Measurements from ENCODE around the gene PCDHGB5.
"Not testable (repeated sequence)": the region's sequence is repeated elsewhere in the genome, so short reads cannot be mapped to it uniquely, and the experiment has no call there.

Gene PCDHGB5

DNA sequence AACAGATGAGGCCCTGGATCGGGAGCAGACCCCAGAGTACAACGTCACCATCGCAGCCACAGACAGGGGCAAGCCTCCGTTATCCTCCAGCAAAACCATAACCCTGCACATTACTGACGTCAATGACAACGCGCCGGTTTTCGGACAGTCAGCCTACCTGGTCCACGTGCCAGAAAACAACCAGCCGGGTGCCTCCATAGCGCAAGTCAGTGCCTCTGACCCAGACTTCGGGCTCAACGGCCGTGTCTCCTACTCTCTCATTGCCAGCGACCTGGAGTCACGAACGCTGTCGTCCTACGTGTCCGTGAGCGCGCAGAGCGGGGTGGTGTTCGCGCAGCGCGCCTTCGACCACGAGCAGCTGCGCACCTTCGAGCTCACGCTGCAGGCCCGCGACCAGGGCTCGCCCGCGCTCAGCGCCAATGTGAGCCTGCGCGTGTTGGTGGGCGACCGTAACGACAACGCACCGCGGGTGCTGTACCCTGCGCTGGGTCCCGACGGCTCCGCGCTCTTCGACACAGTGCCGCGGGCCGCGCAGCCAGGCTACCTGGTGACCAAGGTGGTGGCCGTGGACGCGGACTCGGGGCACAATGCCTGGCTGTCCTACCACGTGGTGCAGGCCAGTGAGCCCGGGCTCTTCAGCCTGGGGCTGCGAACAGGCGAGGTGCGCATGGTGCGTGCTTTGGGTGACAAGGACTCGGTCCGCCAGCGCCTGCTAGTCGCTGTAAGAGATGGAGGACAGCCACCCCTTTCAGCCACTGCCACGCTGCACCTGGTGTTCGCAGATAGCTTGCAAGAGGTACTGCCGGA is 21.5 kb downstream of the PCDHGB5 start:
- no peaks in the 10 kb centered on the region for H3K36me3 ChIP-seq (ENCODE audit: control insufficient read depth, insufficient read depth, low read length, severe bottlenecking)
- no peak overlapping the region for H3K9ac ChIP-seq (ENCODE audit: low read length)
- H3K9me3 ChIP-seq (ENCODE audit: control insufficient read depth, low read length), result peaks cover 45% of the 10 kb centered on the region
- DNase-seq (ENCODE audit: low read depth), result no peak
- peak overlapping the region; percentile 4 for H3K4me3 ChIP-seq (ENCODE audit: low read length)
- no peaks in the 10 kb centered on the region for H3K4me1 ChIP-seq (ENCODE audit: control insufficient read depth, insufficient read depth, low read length)
- no peaks in the 10 kb centered on the region for H3K27me3 ChIP-seq (replicated peaks; ENCODE audit: control insufficient read depth, insufficient read depth, low read length)

DNA sequence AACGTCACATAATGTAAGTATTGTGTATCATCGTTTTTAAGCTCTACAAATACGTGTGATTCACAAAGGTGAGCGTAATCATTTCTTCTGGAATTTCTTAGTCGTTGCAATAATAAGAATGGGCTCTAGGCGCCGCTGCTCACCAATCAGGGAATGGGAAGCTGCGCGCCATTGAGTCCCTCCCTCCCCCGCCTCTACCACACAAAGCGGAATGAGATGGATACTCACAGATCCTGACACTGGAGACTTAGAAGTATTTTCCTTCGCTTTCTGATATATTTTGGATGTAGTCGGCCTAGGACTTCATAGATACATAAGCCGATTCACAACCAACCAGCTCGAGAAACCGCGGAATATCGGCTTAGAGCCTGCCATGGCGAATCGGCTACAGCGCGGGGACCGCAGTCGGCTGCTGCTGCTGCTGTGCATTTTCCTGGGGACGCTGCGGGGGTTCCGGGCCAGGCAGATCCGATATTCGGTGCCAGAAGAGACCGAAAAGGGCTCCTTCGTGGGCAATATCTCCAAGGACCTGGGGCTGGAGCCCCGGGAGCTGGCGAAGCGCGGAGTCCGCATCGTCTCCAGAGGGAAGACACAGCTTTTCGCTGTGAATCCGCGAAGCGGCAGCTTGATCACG is 23.2 kb downstream of the PCDHGB5 start, which contains the start of gene PCDHGA11:
Gene PCDHGA11 (plus strand): TSS at position 197 of the 634 bp plus-strand sequence. CDS start 177 bp downstream, at position 374.
- H3K4me3 ChIP-seq (ENCODE audit: low read length), result peak within 1 kb of the TSS; percentile 84
- DNase-seq (ENCODE audit: low read depth), result peak; percentile 50

DNA sequence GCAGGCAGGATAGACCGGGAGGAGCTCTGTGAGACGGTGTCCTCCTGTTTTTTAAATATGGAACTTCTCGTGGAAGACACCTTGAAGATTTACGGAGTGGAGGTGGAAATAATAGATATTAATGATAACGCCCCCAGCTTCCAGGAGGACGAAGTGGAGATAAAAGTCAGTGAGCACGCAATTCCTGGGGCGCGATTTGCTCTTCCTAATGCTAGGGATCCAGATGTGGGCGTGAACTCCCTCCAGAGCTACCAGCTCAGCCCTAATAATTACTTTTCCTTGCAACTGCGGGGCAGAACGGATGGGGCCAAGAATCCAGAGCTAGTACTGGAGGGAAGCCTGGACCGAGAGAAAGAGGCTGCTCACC is 23.7 kb downstream of the PCDHGB5 start:
- Histone ChIP-seq H3K4me1 (ENCODE audit: control insufficient read depth, insufficient read depth, low read length) (no peaks in the 10 kb centered on the region), H3K4me3 (ENCODE audit: low read length) (peak overlapping the region; percentile 84), H3K36me3 (ENCODE audit: control insufficient read depth, insufficient read depth, low read length, severe bottlenecking) (no peaks in the 10 kb centered on the region), H3K9ac (ENCODE audit: low read length) (peak overlapping the region; percentile 70), H3K9me3 (ENCODE audit: control insufficient read depth, low read length) (peaks cover 44% of the 10 kb centered on the region), H3K27me3 (replicated peaks; ENCODE audit: control insufficient read depth, insufficient read depth, low read length) (no peaks in the 10 kb centered on the region)
- DNase-seq (ENCODE audit: low read depth), result no peak

More for the DNA sequence above, 23.2 kb downstream of the PCDHGB5 start, which contains the start of gene PCDHGA11:
- Histone ChIP-seq H3K9ac (ENCODE audit: low read length) (peak within 1 kb of the TSS; percentile 70), H3K27me3 (replicated peaks; ENCODE audit: control insufficient read depth, insufficient read depth, low read length) (no peaks in the 10 kb centered on the region), H3K9me3 (ENCODE audit: control insufficient read depth, low read length) (peaks cover 44% of the 10 kb centered on the region), H3K4me1 (ENCODE audit: control insufficient read depth, insufficient read depth, low read length) (no peaks in the 10 kb centered on the region), H3K36me3 (ENCODE audit: control insufficient read depth, insufficient read depth, low read length, severe bottlenecking) (no peaks in the 10 kb centered on the region)

DNA sequence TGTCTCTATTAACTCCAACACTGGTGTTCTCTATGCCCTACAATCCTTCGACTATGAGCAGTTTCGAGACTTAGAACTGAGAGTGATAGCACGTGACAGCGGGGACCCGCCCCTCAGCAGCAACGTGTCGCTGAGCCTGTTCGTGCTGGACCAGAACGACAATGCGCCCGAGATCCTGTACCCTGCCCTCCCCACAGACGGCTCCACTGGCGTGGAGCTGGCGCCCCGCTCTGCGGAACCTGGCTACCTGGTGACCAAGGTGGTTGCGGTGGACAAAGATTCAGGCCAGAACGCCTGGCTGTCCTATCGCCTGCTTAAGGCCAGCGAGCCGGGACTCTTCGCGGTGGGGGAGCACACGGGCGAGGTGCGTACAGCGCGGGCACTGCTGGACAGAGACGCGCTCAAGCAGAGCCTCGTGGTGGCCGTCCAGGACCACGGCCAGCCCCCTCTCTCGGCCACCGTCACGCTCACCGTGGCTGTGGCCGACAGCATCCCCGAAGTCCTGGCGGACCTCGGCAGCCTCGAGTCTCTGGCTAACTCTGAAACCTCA is 25.1 kb downstream of the PCDHGB5 start:
- Histone ChIP-seq H3K9ac (ENCODE audit: low read length) (no peak overlapping the region), H3K36me3 (ENCODE audit: control insufficient read depth, insufficient read depth, low read length, severe bottlenecking) (peaks cover 6% of the 10 kb centered on the region), H3K4me1 (ENCODE audit: control insufficient read depth, insufficient read depth, low read length) (no peaks in the 10 kb centered on the region), H3K4me3 (ENCODE audit: low read length) (peak overlapping the region; percentile 52), H3K9me3 (ENCODE audit: control insufficient read depth, low read length) (peaks cover 55% of the 10 kb centered on the region), H3K27me3 (replicated peaks; ENCODE audit: control insufficient read depth, insufficient read depth, low read length) (no peaks in the 10 kb centered on the region)
- no peak for DNase-seq (ENCODE audit: low read depth)

DNA sequence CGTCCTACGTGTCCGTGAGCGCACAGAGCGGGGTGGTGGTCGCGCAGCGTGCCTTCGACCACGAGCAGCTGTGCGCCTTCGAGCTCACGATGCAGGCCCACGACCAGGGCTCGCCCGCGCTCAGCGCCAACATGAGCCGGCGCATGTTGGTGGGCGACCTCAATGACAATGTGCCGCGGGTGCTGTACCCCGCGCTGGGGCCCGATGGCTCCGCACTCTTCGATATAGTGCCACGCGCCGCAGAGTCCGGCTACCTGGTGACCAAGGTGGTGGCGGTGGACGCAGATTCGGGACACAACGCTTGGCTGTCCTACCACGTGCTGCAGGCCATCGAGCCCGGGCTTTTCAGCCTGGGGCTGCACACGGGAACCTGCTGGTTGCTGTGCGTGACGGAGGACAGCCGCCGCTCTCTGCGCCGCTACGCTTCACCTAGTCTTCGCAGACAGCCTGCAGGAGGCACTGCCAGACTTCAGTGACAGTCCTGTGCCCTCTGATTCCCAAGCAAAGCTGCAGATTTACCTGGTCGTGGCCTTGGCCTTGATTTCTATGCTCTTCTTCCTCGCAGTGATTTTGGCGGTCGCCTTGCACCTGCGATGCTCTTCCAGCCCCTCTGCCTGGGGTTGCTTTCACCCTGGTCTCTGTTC is 30.2 kb downstream of the PCDHGB5 start:
- peaks cover 16% of the 10 kb centered on the region for H3K4me1 ChIP-seq (ENCODE audit: control insufficient read depth, insufficient read depth, low read length)
- H3K27me3 ChIP-seq (replicated peaks; ENCODE audit: control insufficient read depth, insufficient read depth, low read length), result no peaks in the 10 kb centered on the region
- no peak overlapping the region for H3K4me3 ChIP-seq (ENCODE audit: low read length)
- no peak overlapping the region for H3K9ac ChIP-seq (ENCODE audit: low read length)
- no peak for DNase-seq (ENCODE audit: low read depth)
- H3K36me3 ChIP-seq (ENCODE audit: control insufficient read depth, insufficient read depth, low read length, severe bottlenecking), result peaks cover 12% of the 10 kb centered on the region
- peaks cover 35% of the 10 kb centered on the region for H3K9me3 ChIP-seq (ENCODE audit: control insufficient read depth, low read length)

DNA sequence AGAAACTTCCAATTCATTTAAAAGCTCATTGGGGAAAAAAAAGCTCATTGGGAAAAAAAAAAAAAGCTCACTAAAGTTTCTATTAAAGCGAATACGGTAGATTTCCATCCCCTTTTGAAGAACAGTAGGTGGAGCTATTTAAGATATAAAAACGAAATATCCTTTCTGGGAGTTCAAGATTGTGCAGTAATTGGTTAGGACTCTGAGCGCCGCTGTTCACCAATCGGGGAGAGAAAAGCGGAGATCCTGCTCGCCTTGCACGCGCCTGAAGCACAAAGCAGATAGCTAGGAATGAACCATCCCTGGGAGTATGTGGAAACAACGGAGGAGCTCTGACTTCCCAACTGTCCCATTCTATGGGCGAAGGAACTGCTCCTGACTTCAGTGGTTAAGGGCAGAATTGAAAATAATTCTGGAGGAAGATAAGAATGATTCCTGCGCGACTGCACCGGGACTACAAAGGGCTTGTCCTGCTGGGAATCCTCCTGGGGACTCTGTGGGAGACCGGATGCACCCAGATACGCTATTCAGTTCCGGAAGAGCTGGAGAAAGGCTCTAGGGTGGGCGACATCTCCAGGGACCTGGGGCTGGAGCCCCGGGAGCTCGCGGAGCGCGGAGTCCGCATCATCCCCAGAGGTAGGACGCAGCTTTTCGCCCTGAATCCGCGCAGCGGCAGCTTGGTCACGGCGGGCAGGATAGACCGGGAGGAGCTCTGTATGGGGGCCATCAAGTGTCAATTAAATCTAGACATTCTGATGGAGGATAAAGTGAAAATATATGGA is 32.8 kb downstream of the PCDHGB5 start, which contains the start of gene PCDHGA12:
Gene PCDHGA12 (plus strand): TSS at position 176 of the 782 bp plus-strand sequence. CDS start 253 bp downstream, at position 429.
- H3K9ac ChIP-seq (ENCODE audit: low read length), result peak within 1 kb of the TSS; percentile 83
- DNase-seq (ENCODE audit: low read depth), result peak; percentile 36
- H3K27me3 ChIP-seq (replicated peaks; ENCODE audit: control insufficient read depth, insufficient read depth, low read length), result no peaks in the 10 kb centered on the region
- peak within 1 kb of the TSS; percentile 85 for H3K4me3 ChIP-seq (ENCODE audit: low read length)
- H3K36me3 ChIP-seq (ENCODE audit: control insufficient read depth, insufficient read depth, low read length, severe bottlenecking), result peaks cover 12% of the 10 kb centered on the region
- H3K4me1 ChIP-seq (ENCODE audit: control insufficient read depth, insufficient read depth, low read length), result peaks cover 16% of the 10 kb centered on the region
- peaks cover 26% of the 10 kb centered on the region for H3K9me3 ChIP-seq (ENCODE audit: control insufficient read depth, low read length)

DNA sequence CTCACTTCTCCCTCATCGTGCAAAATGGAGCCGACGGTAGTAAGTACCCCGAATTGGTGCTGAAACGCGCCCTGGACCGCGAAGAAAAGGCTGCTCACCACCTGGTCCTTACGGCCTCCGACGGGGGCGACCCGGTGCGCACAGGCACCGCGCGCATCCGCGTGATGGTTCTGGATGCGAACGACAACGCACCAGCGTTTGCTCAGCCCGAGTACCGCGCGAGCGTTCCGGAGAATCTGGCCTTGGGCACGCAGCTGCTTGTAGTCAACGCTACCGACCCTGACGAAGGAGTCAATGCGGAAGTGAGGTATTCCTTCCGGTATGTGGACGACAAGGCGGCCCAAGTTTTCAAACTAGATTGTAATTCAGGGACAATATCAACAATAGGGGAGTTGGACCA is 33.5 kb downstream of the PCDHGB5 start:
- Histone ChIP-seq H3K27me3 (replicated peaks; ENCODE audit: control insufficient read depth, insufficient read depth, low read length) (no peaks in the 10 kb centered on the region), H3K4me1 (ENCODE audit: control insufficient read depth, insufficient read depth, low read length) (peaks cover 16% of the 10 kb centered on the region), H3K4me3 (ENCODE audit: low read length) (peak overlapping the region; percentile 85), H3K9me3 (ENCODE audit: control insufficient read depth, low read length) (peaks cover 26% of the 10 kb centered on the region), H3K36me3 (ENCODE audit: control insufficient read depth, insufficient read depth, low read length, severe bottlenecking) (peaks cover 12% of the 10 kb centered on the region), H3K9ac (ENCODE audit: low read length) (peak overlapping the region; percentile 83)
- DNase-seq (ENCODE audit: low read depth), result no peak

DNA sequence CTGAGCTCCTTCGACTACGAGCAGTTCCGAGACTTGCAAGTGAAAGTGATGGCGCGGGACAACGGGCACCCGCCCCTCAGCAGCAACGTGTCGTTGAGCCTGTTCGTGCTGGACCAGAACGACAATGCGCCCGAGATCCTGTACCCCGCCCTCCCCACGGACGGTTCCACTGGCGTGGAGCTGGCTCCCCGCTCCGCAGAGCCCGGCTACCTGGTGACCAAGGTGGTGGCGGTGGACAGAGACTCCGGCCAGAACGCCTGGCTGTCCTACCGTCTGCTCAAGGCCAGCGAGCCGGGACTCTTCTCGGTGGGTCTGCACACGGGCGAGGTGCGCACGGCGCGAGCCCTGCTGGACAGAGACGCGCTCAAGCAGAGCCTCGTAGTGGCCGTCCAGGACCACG is 34.6 kb downstream of the PCDHGB5 start:
- DNase-seq (ENCODE audit: low read depth); H3K27me3 ChIP-seq (replicated peaks; ENCODE audit: control insufficient read depth, insufficient read depth, low read length): not testable (repeated sequence)
- peaks cover 11% of the 10 kb centered on the region for H3K36me3 ChIP-seq (ENCODE audit: control insufficient read depth, insufficient read depth, low read length, severe bottlenecking)
- H3K4me3 ChIP-seq (ENCODE audit: low read length), result peak overlapping the region; percentile 85
- H3K9me3 ChIP-seq (ENCODE audit: control insufficient read depth, low read length), result peaks cover 19% of the 10 kb centered on the region
- peak overlapping the region; percentile 83 for H3K9ac ChIP-seq (ENCODE audit: low read length)
- peaks cover 16% of the 10 kb centered on the region for H3K4me1 ChIP-seq (ENCODE audit: control insufficient read depth, insufficient read depth, low read length)

DNA sequence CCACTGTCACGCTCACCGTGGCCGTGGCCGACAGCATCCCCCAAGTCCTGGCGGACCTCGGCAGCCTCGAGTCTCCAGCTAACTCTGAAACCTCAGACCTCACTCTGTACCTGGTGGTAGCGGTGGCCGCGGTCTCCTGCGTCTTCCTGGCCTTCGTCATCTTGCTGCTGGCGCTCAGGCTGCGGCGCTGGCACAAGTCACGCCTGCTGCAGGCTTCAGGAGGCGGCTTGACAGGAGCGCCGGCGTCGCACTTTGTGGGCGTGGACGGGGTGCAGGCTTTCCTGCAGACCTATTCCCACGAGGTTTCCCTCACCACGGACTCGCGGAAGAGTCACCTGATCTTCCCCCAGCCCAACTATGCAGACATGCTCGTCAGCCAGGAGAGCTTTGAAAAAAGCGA is 35.0 kb downstream of the PCDHGB5 start:
- not testable (repeated sequence) for H3K36me3 ChIP-seq (ENCODE audit: control insufficient read depth, insufficient read depth, low read length, severe bottlenecking); H3K9ac ChIP-seq (ENCODE audit: low read length); H3K27me3 ChIP-seq (replicated peaks; ENCODE audit: control insufficient read depth, insufficient read depth, low read length); DNase-seq (ENCODE audit: low read depth)
- peaks cover 16% of the 10 kb centered on the region for H3K4me1 ChIP-seq (ENCODE audit: control insufficient read depth, insufficient read depth, low read length)
- peaks cover 15% of the 10 kb centered on the region for H3K9me3 ChIP-seq (ENCODE audit: control insufficient read depth, low read length)
- peak overlapping the region; percentile 85 for H3K4me3 ChIP-seq (ENCODE audit: low read length)

DNA sequence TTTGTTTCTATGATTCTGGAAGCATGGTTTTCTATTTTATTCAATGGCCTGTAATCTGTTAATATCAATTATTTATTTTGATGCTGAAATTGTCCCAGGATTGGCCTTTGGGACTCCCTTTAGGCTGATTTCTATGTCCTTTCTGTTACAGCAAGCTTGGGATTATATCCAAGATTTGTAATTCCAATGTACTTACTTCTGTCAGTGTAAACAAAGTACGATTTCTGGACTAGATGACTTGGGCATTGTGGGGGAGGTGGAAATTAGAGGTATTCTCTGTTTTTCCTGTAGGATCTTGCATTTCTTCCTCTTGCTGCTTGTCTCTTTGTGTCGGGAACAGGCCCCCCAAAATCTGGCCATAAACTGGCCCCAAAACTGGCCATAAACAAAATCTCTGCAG is 36.3 kb downstream of the PCDHGB5 start:
- peaks cover 10% of the 10 kb centered on the region for H3K9me3 ChIP-seq (ENCODE audit: control insufficient read depth, low read length)
- H3K9ac ChIP-seq (ENCODE audit: low read length), result no peak overlapping the region
- H3K4me1 ChIP-seq (ENCODE audit: control insufficient read depth, insufficient read depth, low read length), result peaks cover 16% of the 10 kb centered on the region
- H3K4me3 ChIP-seq (ENCODE audit: low read length), result peak overlapping the region; percentile 1
- H3K27me3 ChIP-seq (replicated peaks; ENCODE audit: control insufficient read depth, insufficient read depth, low read length), result no peaks in the 10 kb centered on the region
- H3K36me3 ChIP-seq (ENCODE audit: control insufficient read depth, insufficient read depth, low read length, severe bottlenecking), result no peaks in the 10 kb centered on the region
- peak; percentile 21 for DNase-seq (ENCODE audit: low read depth)

All from adipocyte (in vitro differentiated cells).